ENCODE measurements around the gene ABCC4.

ABCC4 gene

DNA sequence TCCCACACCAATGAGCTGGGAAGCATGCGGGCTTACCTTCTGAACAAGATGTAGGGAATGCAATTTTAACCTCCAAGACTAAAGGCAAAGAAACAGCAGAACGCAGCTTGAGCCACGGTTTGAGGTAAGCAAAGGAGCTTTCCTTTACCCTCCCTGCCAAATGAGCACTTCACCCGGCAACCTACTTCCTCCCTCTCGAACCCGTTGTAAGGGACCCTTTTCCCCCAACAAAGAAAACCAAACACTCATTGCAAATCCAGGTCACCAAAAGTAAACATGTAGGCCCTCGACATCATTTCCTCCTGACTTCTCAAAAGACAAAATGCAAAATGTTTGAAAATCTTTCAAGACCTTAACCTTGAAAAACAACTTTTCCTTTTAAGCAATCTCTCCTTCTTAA is 65.3 kb downstream of the ABCC4 start:
- no peak overlapping the region for H3K4me3 ChIP-seq (ENCODE audit: low read depth, low read length)
- TF ChIP-seq, protein P1, sequence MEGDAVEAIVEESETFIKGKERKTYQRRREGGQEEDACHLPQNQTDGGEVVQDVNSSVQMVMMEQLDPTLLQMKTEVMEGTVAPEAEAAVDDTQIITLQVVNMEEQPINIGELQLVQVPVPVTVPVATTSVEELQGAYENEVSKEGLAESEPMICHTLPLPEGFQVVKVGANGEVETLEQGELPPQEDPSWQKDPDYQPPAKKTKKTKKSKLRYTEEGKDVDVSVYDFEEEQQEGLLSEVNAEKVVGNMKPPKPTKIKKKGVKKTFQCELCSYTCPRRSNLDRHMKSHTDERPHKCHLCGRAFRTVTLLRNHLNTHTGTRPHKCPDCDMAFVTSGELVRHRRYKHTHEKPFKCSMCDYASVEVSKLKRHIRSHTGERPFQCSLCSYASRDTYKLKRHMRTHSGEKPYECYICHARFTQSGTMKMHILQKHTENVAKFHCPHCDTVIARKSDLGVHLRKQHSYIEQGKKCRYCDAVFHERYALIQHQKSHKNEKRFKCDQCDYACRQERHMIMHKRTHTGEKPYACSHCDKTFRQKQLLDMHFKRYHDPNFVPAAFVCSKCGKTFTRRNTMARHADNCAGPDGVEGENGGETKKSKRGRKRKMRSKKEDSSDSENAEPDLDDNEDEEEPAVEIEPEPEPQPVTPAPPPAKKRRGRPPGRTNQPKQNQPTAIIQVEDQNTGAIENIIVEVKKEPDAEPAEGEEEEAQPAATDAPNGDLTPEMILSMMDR (IDR thresholded peaks at IDR 0.05; ENCODE audit: low read depth, low read length, missing control alignments) = no peak
- in situ Hi-C loops (cut with HindIII; ENCODE audit: low sequenced_read_pairs) = no loop called here
- DNase-seq (ENCODE audit: low read depth) = no peak

DNA sequence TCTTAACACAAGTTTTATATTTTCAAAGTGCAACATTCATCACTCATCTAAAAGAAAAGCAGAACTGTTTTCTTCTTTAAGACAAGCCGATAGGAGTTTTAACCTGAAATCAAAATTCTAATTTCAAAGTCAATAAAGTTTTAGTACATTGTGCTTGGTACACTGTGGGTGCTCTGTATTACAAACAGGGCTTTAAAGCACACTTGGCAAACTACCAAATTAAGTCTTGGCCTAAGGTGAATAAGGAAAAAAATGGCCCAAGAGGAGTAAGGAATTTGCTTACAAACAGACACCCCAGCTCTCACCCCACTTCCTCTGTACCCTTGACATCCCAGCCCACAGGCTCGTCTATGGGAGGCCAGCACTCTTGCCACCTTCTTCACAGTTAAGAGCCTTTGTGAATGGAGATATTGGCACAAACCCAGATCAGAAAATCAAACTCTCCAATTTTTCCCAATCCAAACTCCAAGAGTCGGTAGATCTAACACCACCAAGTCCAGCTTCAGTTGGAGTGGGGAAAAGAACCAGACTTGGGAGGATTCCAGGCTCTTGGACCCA is 66.0 kb downstream of the ABCC4 start:
- no peak overlapping the region for H3K4me3 ChIP-seq (ENCODE audit: low read depth, low read length)
- in situ Hi-C loops (cut with HindIII; ENCODE audit: low sequenced_read_pairs) = no loop called here
- TF ChIP-seq, protein P1 (IDR thresholded peaks at IDR 0.05; ENCODE audit: low read depth, low read length, missing control alignments) = no peak
- DNase-seq (ENCODE audit: low read depth) = no peak

DNA sequence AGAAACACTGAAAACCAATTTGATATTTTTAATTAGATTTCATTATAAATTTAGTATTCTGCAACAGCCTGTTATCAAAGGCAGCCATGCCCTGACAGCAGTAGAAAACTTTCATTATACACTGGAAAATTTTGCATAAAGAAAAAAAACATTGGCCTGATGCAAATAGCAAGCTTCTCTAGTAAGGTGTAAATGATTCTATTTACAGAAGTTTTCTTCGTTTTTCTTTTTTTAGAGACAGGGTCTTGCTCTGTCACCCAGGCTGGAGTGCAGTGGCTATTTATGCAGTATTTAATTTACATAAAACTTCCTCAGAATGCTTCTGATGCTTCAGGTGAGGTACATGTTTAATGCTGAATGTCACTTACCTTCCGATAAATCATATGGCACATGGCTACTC is 67.0 kb downstream of the ABCC4 start:
- in situ Hi-C loops (cut with HindIII; ENCODE audit: low sequenced_read_pairs) = no loop called here
- TF ChIP-seq, protein P1 (IDR thresholded peaks at IDR 0.05; ENCODE audit: low read depth, low read length, missing control alignments) = no peak
- DNase-seq (ENCODE audit: low read depth) = no peak
- H3K4me3 ChIP-seq (ENCODE audit: low read depth, low read length) = no peak overlapping the region

DNA sequence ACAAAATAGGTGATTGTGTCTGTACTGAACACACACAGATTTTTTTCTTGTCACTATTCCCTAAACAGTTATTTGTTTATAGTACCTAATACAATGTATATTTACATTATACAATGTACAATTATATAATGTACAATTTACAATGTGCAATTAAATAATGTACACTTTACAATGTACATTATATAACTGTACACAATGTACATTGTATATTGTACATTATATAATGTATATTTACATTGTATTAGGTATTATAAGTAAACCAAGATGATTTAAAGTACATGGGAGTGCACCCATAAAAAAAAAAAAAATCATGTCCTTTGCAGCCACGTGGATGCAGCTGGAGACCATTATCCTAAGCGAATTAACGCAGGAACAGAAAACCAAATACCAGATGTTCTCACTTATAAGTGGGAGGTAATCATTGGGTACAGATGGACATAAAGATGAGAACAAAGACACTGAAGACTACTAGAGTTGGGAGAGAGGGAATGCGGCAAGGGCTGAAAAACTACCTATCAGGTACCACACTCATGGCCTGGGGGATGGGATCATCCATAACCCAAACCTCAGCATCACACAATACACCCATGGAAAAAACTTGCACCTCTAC is 68.1 kb downstream of the ABCC4 start:
- TF ChIP-seq, protein P1 (IDR thresholded peaks at IDR 0.05; ENCODE audit: low read depth, low read length, missing control alignments) = no peak
- no peak for DNase-seq (ENCODE audit: low read depth)
- in situ Hi-C loops (cut with HindIII; ENCODE audit: low sequenced_read_pairs) = no loop called here
- no peak overlapping the region for H3K4me3 ChIP-seq (ENCODE audit: low read depth, low read length)

- TF ChIP-seq, protein P1 (IDR thresholded peaks at IDR 0.05; ENCODE audit: low read depth, low read length, missing control alignments) = no peak
- DNase-seq (ENCODE audit: low read depth) = no peak
- H3K4me3 ChIP-seq (ENCODE audit: low read depth, low read length) = no peak overlapping the region
- in situ Hi-C loops (cut with HindIII; ENCODE audit: low sequenced_read_pairs) = no loop called here
These were observed 69.9 kb downstream of the ABCC4 start for GRCh38 chr13:95231393-95231792.

- no peak overlapping the region for H3K4me3 ChIP-seq (ENCODE audit: low read depth, low read length)
- TF ChIP-seq, protein P1 (IDR thresholded peaks at IDR 0.05; ENCODE audit: low read depth, low read length, missing control alignments) = no peak
- no peak for DNase-seq (ENCODE audit: low read depth)
- in situ Hi-C loops (cut with HindIII; ENCODE audit: low sequenced_read_pairs) = no loop called here
These were observed 71.4 kb downstream of the ABCC4 start for GRCh38 chr13:95229855-95230254.
